ENCODE measurements around the gene PTGDR2.

Gene PTGDR2

DNA sequence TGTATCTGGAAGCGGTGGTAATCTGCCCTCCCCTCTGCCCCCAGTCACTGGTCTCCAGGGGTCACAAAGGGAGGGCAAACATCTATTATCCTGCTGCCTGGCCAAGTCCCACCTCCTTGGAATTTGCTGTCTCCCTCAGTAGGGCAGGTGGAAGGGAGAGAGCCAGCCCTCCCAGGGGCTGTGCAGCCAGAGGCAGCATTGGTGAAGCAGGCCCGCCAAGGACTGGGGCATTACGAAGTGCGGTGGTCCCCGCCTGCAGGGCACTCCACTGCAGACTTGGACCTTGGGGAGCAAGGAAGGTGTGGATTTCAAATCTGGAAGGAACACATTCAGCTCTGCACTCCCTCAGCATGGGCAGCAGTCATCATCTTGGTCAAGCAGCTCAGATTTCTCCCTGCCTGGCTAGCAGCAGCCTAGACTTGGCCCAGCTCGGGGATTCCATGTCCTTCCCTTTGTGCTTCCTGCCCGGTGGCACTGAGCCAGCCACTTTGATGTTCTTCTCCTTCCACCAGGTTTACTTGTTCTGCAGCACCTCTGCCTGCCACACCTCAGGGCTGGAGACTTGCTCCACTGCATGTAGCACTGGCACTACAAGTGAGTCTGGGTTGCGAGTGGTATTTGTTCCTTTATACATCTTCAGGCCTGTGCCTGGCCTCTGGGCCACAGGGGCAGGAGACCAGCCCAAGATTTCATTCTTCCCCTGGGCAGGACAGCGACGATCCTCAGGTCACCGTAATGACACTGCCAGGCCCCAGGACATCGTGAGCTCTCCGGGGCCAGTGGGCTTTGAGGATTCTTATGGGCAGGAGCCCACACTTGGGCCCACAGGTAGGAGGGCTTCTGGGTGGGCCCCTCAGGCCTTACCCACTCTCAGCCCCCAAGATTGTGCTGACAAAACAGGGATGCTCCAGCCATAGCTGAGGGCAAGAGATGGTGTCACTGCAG lies 18.9 kb upstream of the PTGDR2 start:
- no peak for DNase-seq (ENCODE audit: low read depth)

DNA sequence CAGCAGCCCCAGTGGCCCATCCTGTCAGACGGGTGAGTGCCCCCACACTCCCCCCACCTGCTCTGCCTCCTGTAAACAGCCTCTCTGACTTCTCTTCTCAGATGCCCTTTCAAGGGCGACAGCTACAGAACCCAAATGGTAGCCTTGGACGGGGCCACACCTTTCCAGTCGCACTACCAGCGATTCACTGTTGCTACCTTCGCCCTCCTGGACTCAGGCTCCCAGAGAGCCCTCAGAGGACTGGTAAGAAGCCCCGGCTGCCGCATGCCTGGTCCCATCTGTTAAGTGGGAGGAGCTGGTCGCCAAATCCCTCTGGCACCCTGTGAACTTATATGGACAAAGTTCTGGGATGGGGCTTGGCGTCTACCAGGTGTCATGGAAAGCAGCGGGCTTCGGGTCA lies 17.8 kb upstream of the PTGDR2 start:
- DNase-seq (ENCODE audit: low read depth), result no peak

DNA sequence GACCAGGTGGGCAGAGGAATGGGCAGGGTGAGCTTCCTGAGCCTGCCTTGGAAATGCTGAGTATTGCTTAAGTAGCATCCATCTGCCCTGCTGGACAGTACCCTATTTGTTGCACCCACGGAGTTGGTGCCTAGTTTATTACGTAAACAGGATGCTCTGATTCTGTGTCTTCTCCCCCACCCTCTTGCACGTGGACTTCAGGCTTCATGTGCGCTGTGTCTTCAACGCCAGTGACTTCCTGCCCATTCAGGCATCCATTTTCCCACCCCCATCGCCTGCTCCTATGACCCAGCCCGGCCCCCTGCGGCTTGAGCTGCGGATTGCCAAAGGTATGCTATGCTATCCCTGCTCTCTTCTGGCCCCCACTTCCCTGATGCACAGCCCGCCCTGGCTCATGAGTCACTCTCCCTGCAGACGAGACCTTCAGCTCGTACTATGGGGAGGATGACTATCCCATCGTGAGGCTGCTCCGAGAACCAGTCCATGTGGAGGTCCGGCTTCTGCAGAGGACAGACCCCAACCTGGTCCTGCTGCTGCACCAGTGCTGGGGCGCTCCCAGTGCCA lies 17.3 kb upstream of the PTGDR2 start:
- DNase-seq (ENCODE audit: low read depth), result peak; percentile 74

DNA sequence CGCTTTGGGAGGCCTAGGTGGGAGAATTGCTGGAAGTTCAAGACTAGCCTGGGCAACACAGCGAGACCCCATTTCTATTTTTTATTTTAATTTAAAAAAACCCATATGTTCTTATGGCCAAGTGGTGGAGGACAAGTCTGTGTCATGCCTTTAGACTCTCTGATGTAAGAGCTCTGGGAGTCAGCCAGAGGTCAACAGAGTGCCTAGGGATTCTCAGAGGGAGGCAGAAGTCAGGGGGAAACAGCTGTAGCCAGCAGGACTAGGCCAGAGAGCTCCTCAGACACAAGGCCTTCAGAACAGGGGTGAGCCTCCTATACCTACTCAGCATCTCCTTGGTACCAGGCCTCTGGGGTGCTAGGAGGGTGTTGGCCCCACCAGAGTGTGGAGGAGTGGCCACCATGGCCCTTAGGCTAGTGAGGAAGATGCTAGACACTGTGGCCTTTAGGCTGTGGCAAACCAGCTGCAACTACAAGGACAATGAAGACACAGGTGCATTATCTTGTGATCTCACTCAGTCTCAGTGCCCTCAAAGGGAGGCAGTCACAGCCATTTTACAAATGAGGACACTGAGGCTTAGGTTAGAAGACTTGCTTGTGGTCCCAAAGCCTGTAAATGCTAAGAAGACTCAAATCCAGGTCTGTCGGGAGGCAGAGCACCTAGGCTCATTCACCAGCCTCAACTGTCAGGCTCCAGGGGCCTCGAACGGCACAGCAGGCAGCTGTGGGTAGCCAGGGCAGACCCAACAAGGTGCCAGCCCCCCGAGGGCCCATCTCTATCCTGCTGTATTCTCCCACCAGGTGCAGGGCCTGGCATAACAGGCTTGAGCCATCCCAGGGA lies 16.6 kb upstream of the PTGDR2 start:
- DNase-seq (ENCODE audit: low read depth), result no peak

DNA sequence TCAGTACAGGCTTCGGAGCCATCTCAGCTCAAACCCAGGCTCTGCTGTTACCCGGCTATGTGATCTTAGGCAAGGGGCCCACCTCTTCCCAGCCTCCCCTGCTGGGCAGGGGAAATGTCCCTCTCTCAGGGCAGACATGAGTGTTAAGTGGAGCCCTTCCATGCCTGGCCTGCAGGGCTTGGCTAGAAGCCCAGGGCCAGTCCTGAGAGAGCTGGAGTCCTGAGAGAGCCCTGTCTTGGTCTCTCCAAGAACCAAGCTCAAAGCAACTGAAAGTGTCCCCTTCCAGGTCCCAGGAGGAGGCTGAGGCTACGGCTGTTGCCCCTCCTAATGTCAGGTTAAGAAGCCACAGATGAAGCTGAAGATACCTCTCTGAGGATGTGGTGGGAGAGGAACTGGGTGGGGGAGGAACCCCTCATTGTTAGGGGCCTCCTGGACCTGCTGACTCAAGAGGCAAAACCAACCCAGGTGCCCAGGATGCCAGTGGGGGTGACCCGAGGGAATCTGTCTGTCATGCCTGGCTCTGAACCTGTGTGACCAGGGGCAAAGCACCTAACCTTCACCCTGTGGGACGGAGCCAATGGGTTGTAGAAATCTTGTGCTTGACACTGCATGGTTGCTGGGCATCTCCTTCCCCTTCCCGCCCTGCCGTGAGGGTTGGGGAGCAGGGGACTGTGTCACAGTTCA lies 15.8 kb upstream of the PTGDR2 start:
- DNase-seq (ENCODE audit: low read depth), result no peak

DNA sequence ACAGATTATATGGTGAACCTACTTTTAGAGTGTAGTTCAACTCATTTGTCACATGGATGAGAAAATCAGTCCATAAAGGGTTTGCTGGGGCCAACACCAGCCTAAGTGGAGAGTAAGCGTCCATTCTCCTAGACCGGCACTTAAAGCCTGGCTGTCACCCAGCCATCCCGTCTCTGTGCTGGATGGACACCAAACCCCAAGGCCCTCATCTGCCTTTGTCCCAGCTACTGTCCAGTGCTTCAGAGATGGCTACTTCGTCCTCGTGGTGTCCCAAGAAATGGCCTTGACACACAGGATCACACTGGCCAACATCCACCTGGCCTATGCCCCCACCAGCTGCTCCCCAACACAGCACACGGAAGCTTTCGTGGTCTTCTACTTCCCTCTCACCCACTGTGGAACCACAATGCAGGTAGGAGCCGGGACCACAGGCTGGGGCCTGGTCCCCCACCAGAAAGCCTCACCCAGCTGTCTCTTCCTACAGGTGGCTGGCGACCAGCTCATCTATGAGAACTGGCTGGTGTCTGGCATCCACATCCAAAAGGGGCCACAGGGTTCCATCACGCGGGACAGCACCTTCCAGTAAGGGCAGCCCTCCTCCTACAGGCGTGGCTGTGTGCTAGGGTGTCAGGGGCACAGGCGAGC lies 15.1 kb upstream of the PTGDR2 start:
- no peak for DNase-seq (ENCODE audit: low read depth)

DNA sequence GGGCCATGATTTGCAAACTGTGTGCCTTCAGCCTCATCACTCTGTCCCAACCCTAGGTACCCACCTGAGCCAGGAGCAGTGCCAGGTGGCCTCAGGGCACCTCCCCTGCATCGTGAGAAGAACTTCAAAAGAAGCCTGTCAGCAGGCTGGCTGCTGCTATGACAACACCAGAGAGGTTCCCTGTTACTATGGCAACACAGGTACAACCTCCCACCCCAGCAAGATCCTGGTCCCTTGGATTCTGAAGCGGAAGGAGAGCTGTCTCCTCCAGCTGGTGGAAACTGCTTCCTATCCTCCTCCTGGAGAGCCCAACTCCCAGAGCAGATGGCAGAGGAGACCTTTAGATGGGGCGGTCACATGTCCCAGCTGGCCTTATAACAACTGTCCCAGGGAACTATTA lies 14.5 kb upstream of the PTGDR2 start:
- no peak for DNase-seq (ENCODE audit: low read depth)

DNA sequence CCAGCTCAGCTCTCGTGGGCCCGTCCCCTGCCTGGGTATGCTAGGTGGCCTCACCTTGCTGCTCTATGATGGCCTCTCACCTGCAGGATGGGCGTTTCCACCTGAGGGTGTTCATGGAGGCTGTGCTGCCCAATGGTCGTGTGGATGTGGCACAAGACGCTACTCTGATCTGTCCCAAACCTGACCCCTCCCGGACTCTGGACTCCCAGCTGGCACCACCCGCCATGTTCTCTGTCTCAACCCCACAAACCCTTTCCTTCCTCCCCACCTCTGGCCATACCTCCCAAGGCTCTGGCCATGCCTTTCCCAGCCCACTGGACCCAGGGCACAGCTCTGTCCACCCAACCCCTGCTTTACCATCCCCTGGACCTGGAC lies 13.7 kb upstream of the PTGDR2 start:
- no peak for DNase-seq (ENCODE audit: low read depth)

DNA sequence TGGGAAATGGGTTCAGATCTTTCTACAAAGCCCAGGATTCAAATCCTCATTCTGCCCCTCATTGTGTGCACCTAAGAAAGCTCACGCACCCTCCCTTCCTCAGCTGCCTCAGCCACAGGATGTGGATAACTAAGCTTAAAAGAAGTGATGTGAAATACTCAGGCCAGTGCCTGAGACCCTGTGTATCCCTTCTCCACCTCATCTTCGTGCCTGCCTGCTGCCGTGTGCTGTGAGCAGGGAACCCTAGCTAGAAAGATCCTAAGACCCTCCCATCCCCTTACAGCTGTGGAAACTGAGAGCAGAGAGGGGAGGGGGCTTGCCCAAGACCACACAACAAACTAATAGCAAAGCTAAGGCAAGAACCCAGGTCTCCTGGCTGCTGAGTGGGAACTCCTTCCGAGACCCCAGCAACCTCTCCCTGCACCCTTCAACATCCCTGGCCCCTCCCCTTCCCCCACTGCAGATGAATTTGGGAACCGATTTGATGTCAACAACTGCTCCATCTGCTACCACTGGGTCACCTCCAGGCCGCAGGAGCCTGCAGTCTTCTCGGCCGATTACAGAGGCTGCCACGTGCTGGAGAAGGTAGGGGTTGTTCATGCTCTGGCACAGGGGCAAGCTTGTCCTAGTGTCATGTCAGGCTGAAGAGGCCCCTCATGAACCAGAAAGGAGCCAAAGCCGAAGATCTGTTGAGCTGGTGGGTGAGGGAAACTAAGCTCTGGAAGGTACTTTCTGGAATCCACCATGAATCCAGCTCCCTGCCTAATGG lies 13.1 kb upstream of the PTGDR2 start:
- DNase-seq (ENCODE audit: low read depth), result no peak

DNA sequence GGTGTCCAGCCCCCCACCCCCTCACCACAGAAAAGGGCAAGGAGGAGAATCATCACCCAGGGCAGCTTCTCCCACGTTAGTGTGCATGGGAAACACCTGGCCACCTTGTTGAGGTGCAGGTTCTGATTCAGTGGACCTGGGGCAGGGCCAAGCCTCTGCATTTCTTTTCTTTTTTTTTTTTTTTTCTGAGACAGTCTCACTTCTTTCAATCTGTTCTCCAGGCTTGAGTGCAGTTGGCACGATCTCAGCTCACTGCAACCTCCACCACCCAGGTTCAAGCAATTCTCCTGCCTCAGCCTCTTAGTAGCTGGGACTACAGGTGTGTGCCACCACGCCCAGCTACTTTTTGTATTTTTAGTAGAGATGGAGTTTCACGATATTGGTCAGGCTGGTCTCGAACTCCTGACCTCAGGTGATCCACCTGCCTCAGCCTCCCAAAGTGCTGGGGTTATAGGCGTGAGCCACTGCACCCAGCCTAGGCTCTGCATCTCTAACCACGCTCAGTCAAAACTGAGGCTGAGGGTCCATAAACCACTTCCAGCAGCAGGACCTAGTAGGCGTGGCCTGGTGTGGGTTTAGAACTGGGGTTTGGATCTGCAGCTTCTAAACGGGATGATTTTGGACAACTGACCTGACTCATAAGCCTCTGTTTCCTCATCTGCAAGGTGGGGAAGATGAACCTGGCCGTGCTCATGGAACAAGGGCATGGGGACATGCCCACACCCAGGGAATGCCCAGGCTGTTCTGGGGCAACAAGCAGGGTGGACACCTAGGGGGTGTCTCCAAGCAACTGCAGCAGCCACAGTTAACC lies 12.3 kb upstream of the PTGDR2 start:
- no peak for DNase-seq (ENCODE audit: low read depth)

DNA sequence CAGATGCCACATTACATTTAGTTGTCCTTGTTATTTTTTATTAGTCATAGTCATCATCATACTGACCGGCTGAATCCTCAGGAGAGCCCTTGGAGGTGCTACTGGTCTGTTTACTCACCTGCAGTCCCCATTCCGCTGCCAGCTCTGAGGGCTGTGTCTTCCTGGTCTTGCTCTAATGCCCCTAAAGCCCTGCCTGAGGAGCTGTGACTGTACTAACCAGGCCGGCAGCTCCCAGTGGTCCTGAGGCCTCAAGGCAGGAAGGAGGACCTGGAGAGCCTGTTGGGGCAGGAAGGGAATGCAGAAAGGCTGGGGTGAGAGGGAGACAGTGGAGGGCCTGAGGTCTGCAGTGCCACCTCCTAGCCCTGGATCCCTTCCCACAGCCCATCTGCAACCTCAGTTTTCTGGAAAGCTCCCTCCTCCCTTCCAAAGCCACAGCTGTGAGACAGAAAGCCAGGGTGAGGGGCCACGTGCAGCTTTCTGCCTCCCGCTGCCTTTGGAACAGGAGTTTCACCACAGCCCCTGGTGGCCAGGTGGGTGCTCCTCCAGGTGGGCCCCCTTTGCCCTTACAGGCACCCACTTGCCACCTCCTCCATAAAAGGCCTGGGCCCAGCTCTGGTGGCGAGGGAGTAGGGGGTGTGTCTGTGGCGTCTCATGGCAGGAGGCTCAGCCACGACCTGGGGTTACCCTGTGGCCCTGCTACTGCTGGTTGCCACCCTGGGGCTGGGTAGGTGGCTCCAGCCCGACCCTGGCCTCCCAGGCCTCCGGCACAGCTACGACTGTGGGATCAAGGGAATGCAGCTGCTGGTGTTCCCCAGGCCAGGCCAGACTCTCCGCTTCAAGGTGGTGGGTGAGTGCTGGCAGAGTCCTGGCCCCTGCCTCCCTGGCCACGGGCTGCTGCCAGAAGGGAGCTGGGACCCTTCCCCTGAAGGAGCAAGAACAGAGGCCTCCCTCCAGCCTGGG lies 11.4 kb upstream of the PTGDR2 start, which contains the start of gene ZP1:
Gene ZP1, plus strand, starts transcription at position 632 of the 960 bp plus-strand sequence. Its CDS starts 20 bp downstream, at position 652.
- DNase-seq (ENCODE audit: low read depth), result no peak

DNA sequence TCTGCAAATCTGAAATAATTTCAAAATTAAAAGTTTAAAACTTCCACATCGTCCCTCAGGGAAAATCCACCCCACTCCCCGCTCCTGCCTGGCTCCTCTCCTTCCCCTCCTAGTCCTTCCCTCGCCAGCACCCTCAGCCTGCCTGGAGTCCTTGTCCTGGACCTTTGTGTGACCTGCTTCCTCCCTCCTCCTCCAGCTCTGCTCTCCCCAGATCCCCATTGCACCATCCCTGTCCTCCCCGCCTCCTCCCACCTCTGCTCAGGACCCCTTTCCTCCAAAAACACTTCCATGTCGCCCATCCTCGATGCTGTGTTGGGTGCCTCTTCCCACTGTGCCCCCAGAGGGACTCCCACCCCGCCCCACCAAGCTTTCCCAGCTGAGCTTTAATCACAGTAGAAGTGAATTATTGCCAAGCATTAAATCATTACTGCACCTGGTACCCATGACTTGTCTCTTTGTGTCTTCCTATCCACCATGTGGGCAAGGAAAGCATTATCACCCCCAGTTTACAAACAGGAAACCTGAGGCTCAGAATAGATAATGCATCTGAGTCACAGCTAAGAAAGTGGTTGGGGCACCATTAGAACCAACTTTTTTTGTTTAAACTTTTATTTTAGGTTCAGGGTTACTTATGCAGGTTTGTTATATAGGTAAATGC lies 9.2 kb upstream of the PTGDR2 start:
- no peak for DNase-seq (ENCODE audit: low read depth)

DNA sequence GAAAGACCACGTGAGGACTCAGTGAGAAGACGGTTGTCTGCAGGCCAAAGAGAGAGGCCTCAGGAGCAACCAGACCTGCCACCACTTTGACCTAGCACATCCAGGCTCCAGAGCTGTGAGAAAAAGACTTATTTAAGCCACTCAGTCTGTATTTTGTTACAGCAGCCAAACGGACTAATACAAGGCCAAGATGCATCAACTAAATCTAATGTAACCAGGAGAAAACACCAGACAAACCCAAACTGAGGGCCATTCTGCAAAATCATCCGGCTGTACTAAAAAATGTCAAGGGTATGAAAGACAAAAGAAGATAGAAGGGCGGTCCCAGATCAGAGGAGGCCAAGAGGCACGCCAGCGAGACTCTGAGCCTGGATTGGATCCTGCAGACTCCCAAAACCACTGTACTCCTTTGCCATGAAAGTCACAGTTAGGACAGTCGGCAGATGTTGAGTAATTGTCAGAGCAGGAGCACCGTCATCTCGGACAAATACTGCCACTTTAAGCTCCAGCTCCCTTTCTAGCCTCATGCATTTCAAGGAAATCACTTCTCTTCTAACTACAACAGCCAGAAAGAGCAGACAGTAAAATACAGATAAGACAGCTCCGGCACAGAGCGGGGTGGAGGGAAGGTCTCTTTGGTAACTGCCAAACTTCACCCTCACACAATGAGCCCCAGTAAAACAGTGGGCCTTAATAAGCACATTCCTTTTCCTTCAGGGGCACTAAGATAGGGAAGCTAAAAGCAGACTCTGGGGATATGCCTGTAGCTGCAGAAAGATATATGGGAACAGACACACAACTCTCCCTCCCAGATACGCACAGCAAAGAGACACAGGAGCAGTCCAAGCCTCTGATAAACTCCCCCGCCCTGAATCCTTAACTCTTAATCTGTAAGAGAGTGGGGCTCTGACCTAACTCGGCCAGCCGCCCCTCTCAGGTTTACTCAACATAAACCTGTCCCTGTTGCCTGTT lies 8.1 kb upstream of the PTGDR2 start:
- DNase-seq (ENCODE audit: low read depth), result no peak

DNA sequence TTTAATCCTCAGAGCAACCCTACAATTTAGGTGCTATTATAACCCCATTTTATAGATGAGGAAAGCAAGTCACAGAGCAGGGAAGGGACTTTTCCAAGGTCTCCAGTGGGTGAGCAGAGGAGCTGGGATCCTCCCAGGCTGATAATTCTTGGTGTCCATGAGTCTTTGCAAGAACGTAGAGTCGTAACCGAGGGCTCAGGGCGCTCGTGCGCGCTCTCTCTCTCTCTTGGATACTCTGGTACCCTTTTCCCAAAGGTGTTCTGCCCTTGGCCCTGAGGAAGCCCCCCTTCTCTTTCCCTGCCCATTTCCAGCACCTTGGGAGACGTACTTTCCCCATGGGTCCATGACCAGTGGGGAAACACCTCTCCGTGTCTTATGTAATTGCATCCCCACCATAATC lies 6.4 kb upstream of the PTGDR2 start:
- no peak for DNase-seq (ENCODE audit: low read depth)

DNA sequence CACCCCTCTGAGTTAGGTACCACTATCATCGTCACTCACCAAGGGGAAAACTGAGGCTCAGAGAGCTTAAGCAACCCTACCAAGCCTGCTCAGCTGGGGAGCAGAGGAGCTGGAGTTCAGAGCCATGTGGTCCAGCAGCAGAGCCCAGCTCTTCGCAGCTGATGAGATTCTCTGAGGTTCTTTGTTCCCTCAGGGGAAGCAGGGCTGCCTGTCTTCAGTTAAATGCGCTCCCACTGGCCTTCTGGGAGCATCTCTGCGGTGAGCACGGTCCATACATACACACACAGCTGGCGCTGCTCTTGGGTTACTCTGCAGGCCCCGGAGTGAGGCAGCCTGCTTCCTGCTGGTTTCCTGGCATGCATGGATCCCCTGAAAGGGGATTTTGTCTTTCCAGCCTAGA lies 5.2 kb upstream of the PTGDR2 start:
- no peak for DNase-seq (ENCODE audit: low read depth)

DNA sequence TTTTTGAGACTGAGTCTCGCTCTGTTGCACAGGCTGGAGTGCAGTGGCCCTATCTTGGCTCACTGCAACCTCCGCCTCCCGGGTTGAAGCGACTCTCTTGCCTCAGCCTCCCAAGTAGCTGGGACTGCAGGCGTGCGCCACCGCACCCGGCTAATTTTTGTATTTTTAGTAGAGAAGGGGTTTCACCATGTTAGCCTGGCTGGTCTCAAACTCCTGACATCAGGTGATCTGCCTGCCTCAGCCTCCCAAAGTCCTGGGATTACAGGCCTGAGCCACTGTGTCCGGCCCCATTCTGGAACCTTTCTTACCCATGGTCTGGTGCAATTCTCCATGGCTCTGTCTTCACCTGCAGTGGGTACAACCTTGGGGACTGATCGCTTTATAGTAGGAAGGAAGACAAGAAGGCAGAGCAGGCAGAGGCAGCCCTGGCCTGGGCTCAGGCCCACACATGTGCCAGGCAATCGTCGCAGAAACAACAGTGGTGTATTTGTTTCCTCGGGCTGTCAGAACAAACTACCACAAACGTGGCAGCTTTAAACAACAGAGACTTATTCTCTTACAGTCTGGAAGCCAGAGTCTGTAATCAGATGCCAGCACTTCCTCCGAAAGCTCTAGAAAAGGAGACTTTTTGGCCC lies 4.0 kb upstream of the PTGDR2 start:
- DNase-seq (ENCODE audit: low read depth), result no peak

All from non-pigmented ciliary epithelial cell (primary cell).